HepG2 (cell line): ENCODE measurements around the gene SYNPR. TPM values are rescaled to one million over a fixed set of nuclear protein-coding genes. Genes with fewer than 3 reads are reported as not detected.

Experiments
- ATAC-seq: fragments of 200-7000 bp; cut with Tn5 transposase; 3 replicates; pipeline ENCODE4 v1.9.1; 2020; ENCODE audit warnings: mild to moderate bottlenecking, moderate library complexity
- BruUV-seq: library from RNA; stranded (reverse); fragments of 400-500 nt; replicated peaks from 2 replicates; lab custom pipeline; 2021; lab: Mats Ljungman, UMichigan
- CTCF ChIA-PET: fragments of 300-600 bp; formaldehyde crosslinking; extraction: SDS; loops from one replicate; lab custom pipeline; 2021; ENCODE audit warnings: low total read pairs, inconsistent platforms, low intra/inter-chr PET ratio; lab: Yijun Ruan, JAX
- POLR2A ChIA-PET: fragments of 350-600 bp; sonication (Branson Sonifier 250); formaldehyde crosslinking; loops from one replicate; lab custom pipeline; 2020; ENCODE audit warnings: antibody characterized with exemption, inconsistent platforms; lab: Yijun Ruan, JAX
- DNase-seq: peaks from one replicate; pipeline ENCODE4 v3.0.0-alpha.2; 2015; ENCODE audit warnings: low spot score
- FAIRE-seq: peaks from 3 replicates; lab custom pipeline; 2011; peaks lifted over from hg19 to GRCh38; lab: Jason Lieb, UNC
- H2AFZ ChIP-seq: one replicate; pipeline ENCODE4 v1.6.1; 2011; ENCODE audit warnings: low read length, inconsistent platforms
- H3K27ac ChIP-seq: fragments of 300-600 bp; 3 replicates; pipeline ENCODE4 v1.8.0; 2011; ENCODE audit warnings: mixed run types, mild to moderate bottlenecking, mixed read lengths, low read length, inconsistent platforms; ENCODE audit not compliant: insufficient read depth; ENCODE audit errors: extremely low read length
- H3K27me3 ChIP-seq, 2 experiments: fragments of 200-600 bp in 1 of 2; 2 replicates in 1 of 2; 3 replicates in 1 of 2; pipeline versions ENCODE4 v1.6.0 to v1.8.0; 2011; ENCODE audit warnings: low read length in 2 of 2, mild to moderate bottlenecking in 2 of 2, moderate library complexity in 2 of 2, inconsistent platforms in 1 of 2; ENCODE audit not compliant: insufficient read depth in 2 of 2, control insufficient read depth in 1 of 2
- H3K36me3 ChIP-seq, 2 experiments: fragments of 200-600 bp in 1 of 2; replicated peaks in 1 of 2; 2 replicates in 1 of 2; 3 replicates in 1 of 2; pipeline versions ENCODE4 v1.5.1 to v1.8.0; 2011; ENCODE audit warnings: low read length in 2 of 2, inconsistent platforms in 1 of 2; ENCODE audit not compliant: insufficient read depth in 2 of 2, control insufficient read depth in 1 of 2
- H3K4me1 ChIP-seq: 2 replicates; pipeline ENCODE4 v1.5.1; 2012; ENCODE audit warnings: low read length, inconsistent platforms; ENCODE audit not compliant: insufficient read depth
- H3K4me2 ChIP-seq: 2 replicates; pipeline ENCODE4 v1.6.0; 2011; ENCODE audit warnings: low read depth, low read length, inconsistent platforms
- H3K4me3 ChIP-seq, 3 experiments: fragments of 200-600 bp in 1 of 3; sonication (generic), shearing (Covaris generic) in 1 of 3; replicated peaks in 1 of 3; 2 replicates each; pipeline ENCODE4 v1.5.1; 2011 to 2016; ENCODE audit warnings: low read length in 3 of 3, inconsistent platforms in 2 of 3, low read depth in 2 of 3, mild to moderate bottlenecking in 2 of 3, control low read depth in 1 of 3, mixed read lengths in 1 of 3; ENCODE audit not compliant: insufficient read depth in 1 of 3
- H3K79me2 ChIP-seq: one replicate; pipeline ENCODE4 v1.6.1; 2011; ENCODE audit warnings: low read length, inconsistent platforms; ENCODE audit not compliant: insufficient read depth
- H3K9ac ChIP-seq: 2 replicates; pipeline ENCODE4 v1.6.0; 2011; ENCODE audit warnings: mild to moderate bottlenecking, low read depth, low read length, inconsistent platforms; ENCODE audit not compliant: insufficient read depth
- H3K9me3 ChIP-seq: 2 replicates; pipeline ENCODE4 v1.5.1; 2012; ENCODE audit warnings: mild to moderate bottlenecking, low read length
- H4K20me1 ChIP-seq: 2 replicates; pipeline ENCODE4 v1.6.0; 2011; ENCODE audit warnings: inconsistent platforms, mild to moderate bottlenecking, low read length, moderate library complexity; ENCODE audit not compliant: insufficient read depth
- CHCHD3 ChIP-seq: sonication (generic); formaldehyde crosslinking; IDR thresholded peaks from 2 replicates; pipeline ENCODE4 v1.8.0; 2022; ENCODE audit warnings: mild to moderate bottlenecking, missing genetic modification reagents, moderate library complexity
- EEA1 ChIP-seq: sonication (generic); formaldehyde crosslinking; IDR thresholded peaks from 2 replicates; pipeline ENCODE4 v1.5.1; 2020; ENCODE audit warnings: mild to moderate bottlenecking, missing genetic modification reagents, borderline replicate concordance
- HINFP ChIP-seq: sonication (generic); formaldehyde crosslinking; IDR thresholded peaks from 2 replicates; pipeline ENCODE4 v1.4.0; 2020; ENCODE audit warnings: low read depth, mild to moderate bottlenecking, missing genetic modification reagents
- KLF9 ChIP-seq: IDR thresholded peaks from 2 replicates; pipeline ENCODE4 v1.6.1; 2016; ENCODE audit warnings: low read depth
- KMT2B ChIP-seq: IDR thresholded peaks from 2 replicates; pipeline ENCODE4 v1.6.1; 2016; ENCODE audit warnings: missing genetic modification reagents, missing compliant biosample characterization
- SRSF9 ChIP-seq: fragments of 200-400 bp; formaldehyde crosslinking; IDR thresholded peaks from 2 replicates; pipeline ENCODE4 v1.6.1; 2018; ENCODE audit warnings: borderline replicate concordance, mild to moderate bottlenecking, low read depth, low read length; ENCODE audit not compliant: insufficient read depth, poor library complexity, severe bottlenecking
- TBX2 ChIP-seq: sonication (generic); formaldehyde crosslinking; IDR thresholded peaks from 2 replicates; pipeline ENCODE4 v1.5.0; 2020; ENCODE audit warnings: missing genetic modification reagents, mild to moderate bottlenecking, borderline replicate concordance
- THAP11 ChIP-seq: IDR thresholded peaks from 2 replicates; pipeline ENCODE4 v1.6.1; 2016; ENCODE audit warnings: missing biosample characterization, missing genetic modification reagents
- ZNF292 ChIP-seq: sonication (generic); formaldehyde crosslinking; IDR thresholded peaks from 2 replicates; pipeline ENCODE4 v1.8.1; 2022; ENCODE audit warnings: mild to moderate bottlenecking, low read depth, missing genetic modification reagents, borderline replicate concordance
- ZNF326 ChIP-seq: sonication (generic); formaldehyde crosslinking; IDR thresholded peaks from 2 replicates; pipeline ENCODE4 v1.4.0; 2020; ENCODE audit warnings: missing genetic modification reagents, borderline replicate concordance
- ZNF34 ChIP-seq: sonication (generic); formaldehyde crosslinking; IDR thresholded peaks from 2 replicates; pipeline ENCODE4 v1.4.0; 2020; ENCODE audit warnings: mild to moderate bottlenecking, missing genetic modification reagents, borderline replicate concordance
- ZNF547 ChIP-seq: sonication (generic); formaldehyde crosslinking; IDR thresholded peaks from 2 replicates; pipeline ENCODE4 v1.5.1; 2020; ENCODE audit warnings: mild to moderate bottlenecking, missing genetic modification reagents
- ZNF609 ChIP-seq: sonication (generic); formaldehyde crosslinking; IDR thresholded peaks from 2 replicates; pipeline ENCODE4 v1.4.0; 2020; ENCODE audit warnings: mild to moderate bottlenecking, missing genetic modification reagents, borderline replicate concordance
- WGBS: methylation state at CpG from one replicate; pipeline ENCODE4 v1.1.6; 2017; ENCODE audit warnings: low lambda C conversion rate; 5-methylcytosine and 5-hydroxymethylcytosine counted together
- in situ Hi-C: cut with HindIII; loops from 2 replicates; pipeline ENCODE4 v1.10.0; 2017; ENCODE audit warnings: low pct_unique_long_range_greater_than_20kb; ENCODE audit not compliant: extremely low pct_ligation_motif_present
- intact Hi-C: fragments of 100-400 bp; cut with micrococcal nuclease; formaldehyde crosslinking; loops from one replicate; pipeline ENCODE4 v1.10.0; 2022; ENCODE audit not compliant: unreplicated experiment
- polyA plus RNA-seq, 8 experiments: library from polyadenylated mRNA; depleted of rRNA in 3 of 8; stranded (reverse) in 7 of 8; unstranded in 1 of 8; fragments of >200 nt; fragmentation: Illumina TruSeq in 4 of 8; extraction: Trizol in 4 of 8; gene quantifications; 2 replicates each; pipeline versions ENCODE4 v1.2.1 to v1.2.3, GENCODE V29; 2011 to 2016; ENCODE audit warnings: low read depth in 4 of 8, missing spikeins in 1 of 8, mixed read lengths in 1 of 8; ENCODE audit not compliant: insufficient read depth in 1 of 8
- total RNA-seq, 5 experiments: library from RNA; depleted of rRNA; stranded (reverse); fragments of >200 nt; fragmentation: Illumina TruSeq; extraction: Trizol; gene quantifications; 2 replicates each; pipeline ENCODE4 v1.2.3, GENCODE V29; 2016; ENCODE audit warnings: low read depth in 1 of 5

SYNPR gene
- total and polyA plus RNA-seq, 2 of the 13 experiments (the other 11 are each of a cell fraction or from before 2014, with no cell fraction given), result 0.04 TPM; not detected in 1

- ATAC-seq (no peak), FAIRE-seq (no peak), DNase-seq (no peak)
- intact Hi-C loops (no loop called here), in situ Hi-C loops (no loop called here)
- Histone ChIP-seq H3K4me1 (no peaks in the 10 kb centered on the region), H3K27me3 (0 out of 5 replicates have a peak, but pooled peaks cover 0 to 3% of the 10 kb centered on the region in 2 experiments), H2AFZ (no peak overlapping the region), H3K79me2 (no peaks in the 10 kb centered on the region), H3K9me3 (no peaks in the 10 kb centered on the region), H3K9ac (no peak overlapping the region), H3K36me3 (no peaks in the 10 kb centered on the region), H3K27ac (no peak overlapping the region), H3K4me3 (no peak overlapping the region), H3K4me2 (no peak overlapping the region), H4K20me1 (no peaks in the 10 kb centered on the region)
- no TSS peak for BruUV-seq
- TF ChIP-seq ZNF609, result no peak
- TF ChIP-seq ZNF292 (CRISPR knock-in tag), result no peak
- no peak for TF ChIP-seq ZNF547 (CRISPR knock-in tag)
- 17% methylated on average over 2 of the region's 2 CpGs for WGBS
- CTCF ChIA-PET, result no interaction called here
- POLR2A ChIA-PET, result no interaction called here
These were observed 12.6 kb downstream of the SYNPR start for GRCh38 chr3:63290686-63291085.

GRCh38 chr3:63294332-63294731 lies 16.2 kb downstream of the SYNPR start:
- 4% methylated on average over 4 of the region's 4 CpGs for WGBS
- Histone ChIP-seq H3K9ac (no peak overlapping the region), H2AFZ (no peak overlapping the region), H3K4me3 (no peak overlapping the region), H3K36me3 (no peaks in the 10 kb centered on the region), H3K27ac (no peak overlapping the region), H3K27me3 (no peaks in the 10 kb centered on the region), H4K20me1 (no peaks in the 10 kb centered on the region), H3K9me3 (peaks cover 15% of the 10 kb centered on the region), H3K4me1 (no peaks in the 10 kb centered on the region), H3K79me2 (no peaks in the 10 kb centered on the region), H3K4me2 (no peak overlapping the region)
- ChIA-PET CTCF (no interaction called here), POLR2A (no interaction called here)
- no peak for FAIRE-seq
- no peak for ATAC-seq
- intact Hi-C loops (no loop called here), in situ Hi-C loops (no loop called here)
- no TSS peak for BruUV-seq
- DNase-seq, result no peak
- TF ChIP-seq EEA1 (CRISPR knock-in tag) (no peak), HINFP (CRISPR knock-in tag) (no peak), SRSF9 (no peak), ZNF326 (CRISPR knock-in tag) (no peak), KLF9 (CRISPR knock-in tag) (no peak), ZNF34 (CRISPR knock-in tag) (no peak), CHCHD3 (CRISPR knock-in tag) (no peak), THAP11 (no peak), KMT2B (CRISPR knock-in tag) (no peak), TBX2 (CRISPR knock-in tag) (no peak)
